ENCODE data around the gene SGMS1. TPM values are rescaled to one million over a fixed set of nuclear protein-coding genes. Genes with fewer than 3 reads are reported as not detected.

The SGMS1 gene
- total and polyA plus RNA-seq, 2 experiments from 2014 or later = 15.0 to 34.7 TPM

- no peaks in the 10 kb centered on the region for H3K36me3 ChIP-seq (ENCODE audit: insufficient read depth)
- no peaks in the 10 kb centered on the region for H4K20me1 ChIP-seq (replicated peaks; ENCODE audit: insufficient read depth)
- no peaks in the 10 kb centered on the region for H3K4me1 ChIP-seq (ENCODE audit: insufficient read depth)
- no peak overlapping the region for H3K27ac Mint-ChIP-seq
- peaks cover 9% of the 10 kb centered on the region; the same call in 2 of the 3 replicates for H3K4me1 Mint-ChIP-seq
- TF ChIP-seq NANOG (IDR thresholded peaks at IDR 0.05; ENCODE audit: borderline replicate concordance) (no peak), POLR2AphosphoS5 (IDR thresholded peaks at IDR 0.05; ENCODE audit: low read depth) (no peak), REST (IDR thresholded peaks at IDR 0.05; ENCODE audit: unreplicated experiment) (no peak), EZH2 (IDR thresholded peaks at IDR 0.05; ENCODE audit: low read depth, unreplicated experiment) (no peak), STAT1 (IDR thresholded peaks at IDR 0.05; ENCODE audit: unreplicated experiment) (no peak), ZNF331 (CRISPR knock-in tag; IDR thresholded peaks at IDR 0.05; ENCODE audit: low read depth) (no peak), CREB1 (CRISPR knock-in tag; IDR thresholded peaks at IDR 0.05; ENCODE audit: low read depth) (no peak), ETS1 (IDR thresholded peaks at IDR 0.05) (no peak), ZNF462 (CRISPR knock-in tag; IDR thresholded peaks at IDR 0.05) (no peak), EZH2phosphoT487 (IDR thresholded peaks at IDR 0.05; ENCODE audit: unreplicated experiment) (no peak), ZNF114 (CRISPR knock-in tag; IDR thresholded peaks at IDR 0.05) (no peak), JUNB (IDR thresholded peaks at IDR 0.05; ENCODE audit: unreplicated experiment) (no peak), CTCF (conservative IDR thresholded peaks at IDR 0.05; ENCODE audit: low read depth in 2 of 2) (no peak)
- no peak for DNase-seq (ENCODE audit: low spot score)
- H2AFZ ChIP-seq = no peak overlapping the region
- H3K9me2 ChIP-seq (ENCODE audit: insufficient read depth) = no peaks in the 10 kb centered on the region
- no peaks in the 10 kb centered on the region for H3K9me3 Mint-ChIP-seq
- ATAC-seq = no peak
- H3K27ac ChIP-seq (ENCODE audit: low read depth) = no peak overlapping the region
- peaks cover 1% of the 10 kb centered on the region for H3K27me3 Mint-ChIP-seq (ENCODE audit: insufficient read depth, low read depth, poor library complexity)
- no peak overlapping the region for H3K4me2 ChIP-seq
- H3K4me3 Mint-ChIP-seq = no peak overlapping the region
- no peaks in the 10 kb centered on the region for H3K27me3 ChIP-seq (ENCODE audit: insufficient read depth)
- H3K79me2 ChIP-seq (replicated peaks; ENCODE audit: insufficient read depth) = no peaks in the 10 kb centered on the region; the same call in 1 of the 2 replicates
- no peak overlapping the region for H3K4me3 ChIP-seq
- no peaks in the 10 kb centered on the region for H3F3A ChIP-seq (replicated peaks; ENCODE audit: low read depth)
- no peaks in the 10 kb centered on the region for H3K36me3 Mint-ChIP-seq (ENCODE audit: low read depth)
These were observed 288.4 kb downstream of the SGMS1 start for GRCh38 chr10:50335397-50335796.
